Cerebellar nuclear complex (tissue), 1 donor: Measurements from ENCODE around the gene AP1M1.

ENCODE experiments used
- DNase-seq, 2 experiments: peaks; one replicate each; lab custom pipeline; 2025; lab: John Stamatoyannopoulos, UW

AP1M1 gene

GRCh38 chr19:16207490-16208025, 9.8 kb downstream of the AP1M1 start:
- no peak for DNase-seq

GRCh38 chr19:16208064-16208759, 10.5 kb downstream of the AP1M1 start:
- no peak for DNase-seq

- no peak for DNase-seq
Observed at GRCh38 chr19:16208847-16209665, 11.3 kb downstream of the AP1M1 start.

GRCh38 chr19:16210168-16210567, 12.5 kb downstream of the AP1M1 start:
- no peak for DNase-seq

- DNase-seq, result no peak
Observed at GRCh38 chr19:16213076-16213475, 15.4 kb downstream of the AP1M1 start.

GRCh38 chr19:16216744-16217670, 19.3 kb downstream of the AP1M1 start:
- DNase-seq, result peak in 1 of 2 experiments; percentile 54

- DNase-seq, result no peak
Observed at GRCh38 chr19:16217716-16218451, 20.2 kb downstream of the AP1M1 start.

GRCh38 chr19:16218851-16219250, 21.1 kb downstream of the AP1M1 start:
- no peak for DNase-seq

GRCh38 chr19:16222806-16223205, 25.1 kb downstream of the AP1M1 start:
- no peak for DNase-seq

- no peak for DNase-seq
Observed at GRCh38 chr19:16223746-16224145, 26.0 kb downstream of the AP1M1 start.

- no peak for DNase-seq
Observed at GRCh38 chr19:16224293-16225045, 26.8 kb downstream of the AP1M1 start.

GRCh38 chr19:16225279-16226183, 27.8 kb downstream of the AP1M1 start:
- no peak for DNase-seq

- no peak for DNase-seq
Observed at GRCh38 chr19:16226184-16226591, 28.5 kb downstream of the AP1M1 start.

- no peak for DNase-seq
Observed at GRCh38 chr19:16226878-16227836, 29.4 kb downstream of the AP1M1 start.

GRCh38 chr19:16227837-16228636, 30.3 kb downstream of the AP1M1 start:
- no peak for DNase-seq

GRCh38 chr19:16228637-16229321, 31.1 kb downstream of the AP1M1 start:
- no peak for DNase-seq

- DNase-seq, result no peak
Observed at GRCh38 chr19:16229322-16229641, 31.6 kb downstream of the AP1M1 start.
